HFFc6 (cell line): ENCODE data around the gene CASK. TPM values are rescaled to one million over a fixed set of nuclear protein-coding genes. Genes with fewer than 3 reads are reported as not detected.

ENCODE experiments used
- DNase-seq: peaks from one replicate; pipeline ENCODE4 v3.0.0-alpha.2; 2018
- H3K27ac Mint-ChIP-seq: 2 replicates; pipeline ENCODE4 v1.8.0; 2020; ENCODE audit warnings: mild to moderate bottlenecking, mixed read lengths
- H3K27me3 Mint-ChIP-seq: 2 replicates; pipeline ENCODE4 v1.8.0; 2021; ENCODE audit warnings: mild to moderate bottlenecking, moderate library complexity, mixed read lengths; ENCODE audit not compliant: insufficient read depth
- H3K36me3 Mint-ChIP-seq: 2 replicates; pipeline ENCODE4 v1.8.0; 2021; ENCODE audit warnings: low read depth, mixed read lengths
- H3K4me1 Mint-ChIP-seq: 2 replicates; pipeline ENCODE4 v1.8.0; 2020; ENCODE audit warnings: low read depth, mixed read lengths
- H3K4me3 Mint-ChIP-seq: 2 replicates; pipeline ENCODE4 v1.8.0; 2020; ENCODE audit warnings: mild to moderate bottlenecking, moderate library complexity, mixed read lengths
- H3K9me3 Mint-ChIP-seq: 2 replicates; pipeline ENCODE4 v1.8.0; 2020; ENCODE audit warnings: mild to moderate bottlenecking, mixed read lengths
- CTCF ChIP-seq: fragments of 200-600 bp; sonication (generic); IDR thresholded peaks from 2 replicates; pipeline ENCODE4 v1.5.0; 2021; ENCODE audit warnings: antibody characterized with exemption, mild to moderate bottlenecking
- total RNA-seq, 6 experiments: library from RNA; stranded (reverse); fragmentation: NEBNext Ultra II Directional; extraction: Animal tissue kit (Norgen Biotek cat#: 25700); gene quantifications; 2 replicates in 1 of 6; 3 replicates in 5 of 6; pipeline ENCODE4 v1.2.3, GENCODE V29; 2021

CASK gene
- total RNA-seq, 6 experiments from 2014 or later: 34.7 to 37.1 (median 35.4) TPM

GRCh38 chrX:41530085-41530484 lies 393.3 kb downstream of the CASK start:
- DNase-seq: no peak
- TF ChIP-seq CTCF: no peak
- no peak overlapping the region for H3K27ac Mint-ChIP-seq
- peaks cover 3% of the 10 kb centered on the region for H3K27me3 Mint-ChIP-seq
- H3K36me3 Mint-ChIP-seq: no peaks in the 10 kb centered on the region
- peaks cover 35% of the 10 kb centered on the region for H3K4me1 Mint-ChIP-seq
- no peak overlapping the region for H3K4me3 Mint-ChIP-seq
- no peaks in the 10 kb centered on the region for H3K9me3 Mint-ChIP-seq

GRCh38 chrX:41529221-41529620 lies 394.1 kb downstream of the CASK start:
- Mint-ChIP-seq H3K4me3 (no peak overlapping the region), H3K9me3 (no peaks in the 10 kb centered on the region), H3K27me3 (peaks cover 3% of the 10 kb centered on the region), H3K4me1 (peaks cover 36% of the 10 kb centered on the region), H3K36me3 (no peaks in the 10 kb centered on the region), H3K27ac (no peak overlapping the region)
- no peak for TF ChIP-seq CTCF
- DNase-seq: no peak

GRCh38 chrX:41528784-41529183 lies 394.6 kb downstream of the CASK start:
- H3K27me3 Mint-ChIP-seq: peaks cover 3% of the 10 kb centered on the region
- no peak for DNase-seq
- peaks cover 36% of the 10 kb centered on the region for H3K4me1 Mint-ChIP-seq
- H3K36me3 Mint-ChIP-seq: no peaks in the 10 kb centered on the region
- H3K4me3 Mint-ChIP-seq: no peak overlapping the region
- H3K27ac Mint-ChIP-seq: no peak overlapping the region
- no peak for TF ChIP-seq CTCF
- H3K9me3 Mint-ChIP-seq: no peaks in the 10 kb centered on the region

- H3K4me3 Mint-ChIP-seq: peak overlapping the region; percentile 80
- H3K27me3 Mint-ChIP-seq: peaks cover 3% of the 10 kb centered on the region
- H3K36me3 Mint-ChIP-seq: peaks cover 4% of the 10 kb centered on the region; the same call in 1 of the 2 replicates
- no peak for TF ChIP-seq CTCF
- H3K9me3 Mint-ChIP-seq: no peaks in the 10 kb centered on the region
- peak; percentile 44 for DNase-seq
- H3K4me1 Mint-ChIP-seq: peaks cover 36% of the 10 kb centered on the region
- H3K27ac Mint-ChIP-seq: peak overlapping the region; percentile 98
Measured at GRCh38 chrX:41526925-41527324, 396.4 kb downstream of the CASK start.

- no peak for TF ChIP-seq CTCF
- H3K9me3 Mint-ChIP-seq: no peaks in the 10 kb centered on the region
- H3K4me1 Mint-ChIP-seq: peaks cover 36% of the 10 kb centered on the region
- H3K36me3 Mint-ChIP-seq: peaks cover 4% of the 10 kb centered on the region; the same call in 1 of the 2 replicates
- DNase-seq: no peak
- H3K4me3 Mint-ChIP-seq: no peak overlapping the region
- H3K27ac Mint-ChIP-seq: peak overlapping the region; percentile 98
- peaks cover 3% of the 10 kb centered on the region for H3K27me3 Mint-ChIP-seq
Measured at GRCh38 chrX:41526271-41526670, 397.1 kb downstream of the CASK start.

GRCh38 chrX:41522671-41523070 lies 400.7 kb downstream of the CASK start:
- H3K36me3 Mint-ChIP-seq: peaks cover 4% of the 10 kb centered on the region; the same call in 1 of the 2 replicates
- no peak for DNase-seq
- no peak overlapping the region for H3K4me3 Mint-ChIP-seq
- H3K4me1 Mint-ChIP-seq: peaks cover 32% of the 10 kb centered on the region
- no peaks in the 10 kb centered on the region for H3K27me3 Mint-ChIP-seq
- H3K27ac Mint-ChIP-seq: no peak overlapping the region
- TF ChIP-seq CTCF: no peak
- H3K9me3 Mint-ChIP-seq: no peaks in the 10 kb centered on the region
